WTC11 (cell line): ENCODE measurements around the gene SLC22A7.

Source experiments
- CREB1 ChIP-seq: sonication (generic); formaldehyde crosslinking; IDR thresholded peaks from 2 replicates; pipeline ENCODE4 v1.8.0; 2023; ENCODE audit warnings: mild to moderate bottlenecking, missing genetic modification reagents
- ELF4 ChIP-seq: sonication (generic); formaldehyde crosslinking; IDR thresholded peaks from 2 replicates; pipeline ENCODE4 v1.8.1; 2022; ENCODE audit warnings: low read depth, mild to moderate bottlenecking, moderate library complexity, missing genetic modification reagents
- TEAD4 ChIP-seq: sonication (generic); formaldehyde crosslinking; IDR thresholded peaks from 2 replicates; pipeline ENCODE4 v1.8.0; 2022; ENCODE audit warnings: mild to moderate bottlenecking, missing genetic modification reagents
- ZNF423 ChIP-seq: fragments of 250-450 bp; sonication (Bioruptor Pico); IDR thresholded peaks from 2 replicates; pipeline ENCODE4 v2.1.2; 2022; ENCODE audit warnings: mild to moderate bottlenecking, moderate library complexity
- TF ChIP-seq, protein P1 (sequence below): fragments of 200-600 bp; IDR thresholded peaks from 2 replicates; pipeline ENCODE4 v1.8.0; 2022; ENCODE audit warnings: antibody characterized with exemption
- TF ChIP-seq, protein P2 (sequence below): sonication (generic); formaldehyde crosslinking; IDR thresholded peaks from 2 replicates; pipeline ENCODE4 v1.8.1; 2022; ENCODE audit warnings: low read depth, missing genetic modification reagents, borderline replicate concordance
- TF ChIP-seq, protein P3 (sequence below): sonication (generic); formaldehyde crosslinking; IDR thresholded peaks from 2 replicates; pipeline ENCODE4 v1.8.1; 2023; ENCODE audit warnings: mild to moderate bottlenecking, missing genetic modification reagents
- TF ChIP-seq, protein P4 (sequence below): sonication (generic); formaldehyde crosslinking; IDR thresholded peaks from 2 replicates; pipeline ENCODE4 v1.8.0; 2022; ENCODE audit warnings: mild to moderate bottlenecking, missing genetic modification reagents
- TF ChIP-seq, protein P5 (sequence below): sonication (generic); formaldehyde crosslinking; IDR thresholded peaks from 2 replicates; pipeline ENCODE4 v1.8.1; 2022; ENCODE audit warnings: missing genetic modification reagents, borderline replicate concordance
- TF ChIP-seq, protein P6 (sequence below): sonication (generic); formaldehyde crosslinking; conservative IDR thresholded peaks from 2 replicates; pipeline ENCODE4 v1.8.1; 2022; ENCODE audit warnings: mild to moderate bottlenecking, missing genetic modification reagents
- TF ChIP-seq, protein P7 (sequence below): sonication (generic); formaldehyde crosslinking; IDR thresholded peaks from 2 replicates; pipeline ENCODE4 v1.8.1; 2023; ENCODE audit warnings: mild to moderate bottlenecking, missing genetic modification reagents

DNA sequence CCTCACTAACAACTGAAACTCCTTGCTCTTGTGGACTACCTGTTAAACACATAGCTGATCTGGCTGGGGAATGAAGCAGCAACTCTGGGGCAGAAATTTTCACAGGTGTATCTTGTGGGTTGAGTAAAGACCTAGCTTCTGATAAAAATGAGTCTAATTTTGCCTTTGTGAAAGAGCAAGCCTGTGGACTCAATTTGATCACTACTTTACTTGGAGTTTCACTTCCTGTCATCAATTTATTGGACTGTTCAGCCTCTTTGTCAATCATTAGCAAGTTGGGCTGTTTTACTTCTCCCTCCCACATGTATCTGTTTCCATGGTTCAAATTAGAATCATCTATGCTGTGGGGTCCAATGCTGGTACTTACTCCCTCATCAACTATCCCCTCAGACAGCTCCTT, 40.2 kb downstream of the SLC22A7 start:
- TF ChIP-seq, protein P1, sequence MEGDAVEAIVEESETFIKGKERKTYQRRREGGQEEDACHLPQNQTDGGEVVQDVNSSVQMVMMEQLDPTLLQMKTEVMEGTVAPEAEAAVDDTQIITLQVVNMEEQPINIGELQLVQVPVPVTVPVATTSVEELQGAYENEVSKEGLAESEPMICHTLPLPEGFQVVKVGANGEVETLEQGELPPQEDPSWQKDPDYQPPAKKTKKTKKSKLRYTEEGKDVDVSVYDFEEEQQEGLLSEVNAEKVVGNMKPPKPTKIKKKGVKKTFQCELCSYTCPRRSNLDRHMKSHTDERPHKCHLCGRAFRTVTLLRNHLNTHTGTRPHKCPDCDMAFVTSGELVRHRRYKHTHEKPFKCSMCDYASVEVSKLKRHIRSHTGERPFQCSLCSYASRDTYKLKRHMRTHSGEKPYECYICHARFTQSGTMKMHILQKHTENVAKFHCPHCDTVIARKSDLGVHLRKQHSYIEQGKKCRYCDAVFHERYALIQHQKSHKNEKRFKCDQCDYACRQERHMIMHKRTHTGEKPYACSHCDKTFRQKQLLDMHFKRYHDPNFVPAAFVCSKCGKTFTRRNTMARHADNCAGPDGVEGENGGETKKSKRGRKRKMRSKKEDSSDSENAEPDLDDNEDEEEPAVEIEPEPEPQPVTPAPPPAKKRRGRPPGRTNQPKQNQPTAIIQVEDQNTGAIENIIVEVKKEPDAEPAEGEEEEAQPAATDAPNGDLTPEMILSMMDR: no peak
- TF ChIP-seq, protein P2, sequence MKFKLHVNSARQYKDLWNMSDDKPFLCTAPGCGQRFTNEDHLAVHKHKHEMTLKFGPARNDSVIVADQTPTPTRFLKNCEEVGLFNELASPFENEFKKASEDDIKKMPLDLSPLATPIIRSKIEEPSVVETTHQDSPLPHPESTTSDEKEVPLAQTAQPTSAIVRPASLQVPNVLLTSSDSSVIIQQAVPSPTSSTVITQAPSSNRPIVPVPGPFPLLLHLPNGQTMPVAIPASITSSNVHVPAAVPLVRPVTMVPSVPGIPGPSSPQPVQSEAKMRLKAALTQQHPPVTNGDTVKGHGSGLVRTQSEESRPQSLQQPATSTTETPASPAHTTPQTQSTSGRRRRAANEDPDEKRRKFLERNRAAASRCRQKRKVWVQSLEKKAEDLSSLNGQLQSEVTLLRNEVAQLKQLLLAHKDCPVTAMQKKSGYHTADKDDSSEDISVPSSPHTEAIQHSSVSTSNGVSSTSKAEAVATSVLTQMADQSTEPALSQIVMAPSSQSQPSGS: no peak
- TF ChIP-seq, protein P3, sequence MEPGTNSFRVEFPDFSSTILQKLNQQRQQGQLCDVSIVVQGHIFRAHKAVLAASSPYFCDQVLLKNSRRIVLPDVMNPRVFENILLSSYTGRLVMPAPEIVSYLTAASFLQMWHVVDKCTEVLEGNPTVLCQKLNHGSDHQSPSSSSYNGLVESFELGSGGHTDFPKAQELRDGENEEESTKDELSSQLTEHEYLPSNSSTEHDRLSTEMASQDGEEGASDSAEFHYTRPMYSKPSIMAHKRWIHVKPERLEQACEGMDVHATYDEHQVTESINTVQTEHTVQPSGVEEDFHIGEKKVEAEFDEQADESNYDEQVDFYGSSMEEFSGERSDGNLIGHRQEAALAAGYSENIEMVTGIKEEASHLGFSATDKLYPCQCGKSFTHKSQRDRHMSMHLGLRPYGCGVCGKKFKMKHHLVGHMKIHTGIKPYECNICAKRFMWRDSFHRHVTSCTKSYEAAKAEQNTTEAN (CRISPR knock-in tag): no peak
- no peak for TF ChIP-seq TEAD4 (CRISPR knock-in tag)
- TF ChIP-seq ZNF423 (CRISPR knock-in tag): no peak
- TF ChIP-seq CREB1 (CRISPR knock-in tag): no peak
- TF ChIP-seq, protein P4, sequence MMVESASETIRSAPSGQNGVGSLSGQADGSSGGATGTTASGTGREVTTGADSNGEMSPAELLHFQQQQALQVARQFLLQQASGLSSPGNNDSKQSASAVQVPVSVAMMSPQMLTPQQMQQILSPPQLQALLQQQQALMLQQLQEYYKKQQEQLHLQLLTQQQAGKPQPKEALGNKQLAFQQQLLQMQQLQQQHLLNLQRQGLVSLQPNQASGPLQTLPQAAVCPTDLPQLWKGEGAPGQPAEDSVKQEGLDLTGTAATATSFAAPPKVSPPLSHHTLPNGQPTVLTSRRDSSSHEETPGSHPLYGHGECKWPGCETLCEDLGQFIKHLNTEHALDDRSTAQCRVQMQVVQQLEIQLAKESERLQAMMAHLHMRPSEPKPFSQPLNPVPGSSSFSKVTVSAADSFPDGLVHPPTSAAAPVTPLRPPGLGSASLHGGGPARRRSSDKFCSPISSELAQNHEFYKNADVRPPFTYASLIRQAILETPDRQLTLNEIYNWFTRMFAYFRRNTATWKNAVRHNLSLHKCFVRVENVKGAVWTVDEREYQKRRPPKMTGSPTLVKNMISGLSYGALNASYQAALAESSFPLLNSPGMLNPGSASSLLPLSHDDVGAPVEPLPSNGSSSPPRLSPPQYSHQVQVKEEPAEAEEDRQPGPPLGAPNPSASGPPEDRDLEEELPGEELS: no peak
- TF ChIP-seq, protein P5, sequence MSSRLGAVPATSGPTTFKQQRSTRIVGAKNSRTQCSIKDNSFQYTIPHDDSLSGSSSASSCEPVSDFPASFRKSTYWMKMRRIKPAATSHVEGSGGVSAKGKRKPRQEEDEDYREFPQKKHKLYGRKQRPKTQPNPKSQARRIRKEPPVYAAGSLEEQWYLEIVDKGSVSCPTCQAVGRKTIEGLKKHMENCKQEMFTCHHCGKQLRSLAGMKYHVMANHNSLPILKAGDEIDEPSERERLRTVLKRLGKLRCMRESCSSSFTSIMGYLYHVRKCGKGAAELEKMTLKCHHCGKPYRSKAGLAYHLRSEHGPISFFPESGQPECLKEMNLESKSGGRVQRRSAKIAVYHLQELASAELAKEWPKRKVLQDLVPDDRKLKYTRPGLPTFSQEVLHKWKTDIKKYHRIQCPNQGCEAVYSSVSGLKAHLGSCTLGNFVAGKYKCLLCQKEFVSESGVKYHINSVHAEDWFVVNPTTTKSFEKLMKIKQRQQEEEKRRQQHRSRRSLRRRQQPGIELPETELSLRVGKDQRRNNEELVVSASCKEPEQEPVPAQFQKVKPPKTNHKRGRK: no peak
- TF ChIP-seq, protein P6, sequence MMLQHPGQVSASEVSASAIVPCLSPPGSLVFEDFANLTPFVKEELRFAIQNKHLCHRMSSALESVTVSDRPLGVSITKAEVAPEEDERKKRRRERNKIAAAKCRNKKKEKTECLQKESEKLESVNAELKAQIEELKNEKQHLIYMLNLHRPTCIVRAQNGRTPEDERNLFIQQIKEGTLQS: no peak
- TF ChIP-seq ELF4: no peak
- TF ChIP-seq, protein P7, sequence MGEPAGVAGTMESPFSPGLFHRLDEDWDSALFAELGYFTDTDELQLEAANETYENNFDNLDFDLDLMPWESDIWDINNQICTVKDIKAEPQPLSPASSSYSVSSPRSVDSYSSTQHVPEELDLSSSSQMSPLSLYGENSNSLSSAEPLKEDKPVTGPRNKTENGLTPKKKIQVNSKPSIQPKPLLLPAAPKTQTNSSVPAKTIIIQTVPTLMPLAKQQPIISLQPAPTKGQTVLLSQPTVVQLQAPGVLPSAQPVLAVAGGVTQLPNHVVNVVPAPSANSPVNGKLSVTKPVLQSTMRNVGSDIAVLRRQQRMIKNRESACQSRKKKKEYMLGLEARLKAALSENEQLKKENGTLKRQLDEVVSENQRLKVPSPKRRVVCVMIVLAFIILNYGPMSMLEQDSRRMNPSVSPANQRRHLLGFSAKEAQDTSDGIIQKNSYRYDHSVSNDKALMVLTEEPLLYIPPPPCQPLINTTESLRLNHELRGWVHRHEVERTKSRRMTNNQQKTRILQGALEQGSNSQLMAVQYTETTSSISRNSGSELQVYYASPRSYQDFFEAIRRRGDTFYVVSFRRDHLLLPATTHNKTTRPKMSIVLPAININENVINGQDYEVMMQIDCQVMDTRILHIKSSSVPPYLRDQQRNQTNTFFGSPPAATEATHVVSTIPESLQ (CRISPR knock-in tag): no peak
